ENCODE data around the gene PPP3CA.
"Not testable (repeated sequence)": the region's sequence is repeated elsewhere in the genome, so short reads cannot be mapped to it uniquely, and the experiment has no call there.

Gene PPP3CA

DNA sequence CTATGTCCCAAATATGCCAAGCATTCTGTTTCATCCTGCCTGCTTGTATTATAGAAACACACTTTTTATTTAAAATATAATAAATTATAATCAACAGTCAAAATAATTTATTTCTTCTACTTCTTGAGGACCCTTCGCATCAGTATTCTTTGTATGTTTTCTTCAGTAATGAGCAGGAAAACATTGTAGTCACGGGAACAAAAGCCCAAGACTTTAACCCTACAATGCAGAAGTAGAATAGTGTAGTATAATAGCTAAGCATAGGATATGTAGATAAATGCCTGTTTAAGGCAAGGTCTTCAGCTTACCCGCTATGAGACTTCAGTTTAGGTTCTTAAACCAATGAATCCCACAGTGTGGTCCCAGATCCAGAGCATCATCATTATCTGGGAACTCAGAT, 156.6 kb downstream of the PPP3CA start:
- no peak overlapping the region for H3K9ac ChIP-seq (ENCODE audit: low read depth, low read length)
- no peaks in the 10 kb centered on the region for H3K9me3 ChIP-seq (ENCODE audit: insufficient read depth, low read depth, low read length)
- 95% methylated on average over 3 of the region's 3 CpGs for WGBS
- H3K27me3 ChIP-seq (ENCODE audit: insufficient read depth, low read length): no peaks in the 10 kb centered on the region
- H3K4me3 ChIP-seq (ENCODE audit: low read length): no peak overlapping the region
- H3K36me3 ChIP-seq (ENCODE audit: insufficient read depth, low read length): no peaks in the 10 kb centered on the region; the same call in 1 of the 2 replicates
- peaks cover 37% of the 10 kb centered on the region for H3K4me1 ChIP-seq (ENCODE audit: insufficient read depth, low read length)
- peak overlapping the region; percentile 78; the same call in 1 of the 2 replicates for H3K27ac ChIP-seq (ENCODE audit: low read depth, low read length)

- H3K4me3 ChIP-seq (ENCODE audit: low read length): no peak overlapping the region
- H3K27me3 ChIP-seq (ENCODE audit: insufficient read depth, low read length): no peaks in the 10 kb centered on the region
- no peaks in the 10 kb centered on the region; the same call in 1 of the 2 replicates for H3K36me3 ChIP-seq (ENCODE audit: insufficient read depth, low read length)
- H3K9me3 ChIP-seq (ENCODE audit: insufficient read depth, low read depth, low read length): no peaks in the 10 kb centered on the region
- 92% methylated on average over 3 of the region's 4 CpGs for WGBS
- peaks cover 43% of the 10 kb centered on the region for H3K4me1 ChIP-seq (ENCODE audit: insufficient read depth, low read length)
- H3K27ac ChIP-seq (ENCODE audit: low read depth, low read length): no peak overlapping the region
- H3K9ac ChIP-seq (ENCODE audit: low read depth, low read length): no peak overlapping the region
Measured at GRCh38 chr4:101188906-101189305, 158.4 kb downstream of the PPP3CA start.

- Histone ChIP-seq H3K9me3 (ENCODE audit: insufficient read depth, low read depth, low read length) (peaks cover 5% of the 10 kb centered on the region; the same call in 1 of the 2 replicates), H3K27me3 (ENCODE audit: insufficient read depth, low read length) (no peaks in the 10 kb centered on the region), H3K4me1 (ENCODE audit: insufficient read depth, low read length) (peaks cover 43% of the 10 kb centered on the region), H3K4me3 (ENCODE audit: low read length) (no peak overlapping the region), H3K36me3 (ENCODE audit: insufficient read depth, low read length) (peaks cover 6% of the 10 kb centered on the region; the same call in 1 of the 2 replicates), H3K27ac (ENCODE audit: low read depth, low read length) (no peak overlapping the region), H3K9ac (ENCODE audit: low read depth, low read length) (no peak overlapping the region)
- 93% methylated on average over 2 of the region's 5 CpGs for WGBS
Measured at GRCh38 chr4:101187841-101188240, 159.5 kb downstream of the PPP3CA start.

DNA sequence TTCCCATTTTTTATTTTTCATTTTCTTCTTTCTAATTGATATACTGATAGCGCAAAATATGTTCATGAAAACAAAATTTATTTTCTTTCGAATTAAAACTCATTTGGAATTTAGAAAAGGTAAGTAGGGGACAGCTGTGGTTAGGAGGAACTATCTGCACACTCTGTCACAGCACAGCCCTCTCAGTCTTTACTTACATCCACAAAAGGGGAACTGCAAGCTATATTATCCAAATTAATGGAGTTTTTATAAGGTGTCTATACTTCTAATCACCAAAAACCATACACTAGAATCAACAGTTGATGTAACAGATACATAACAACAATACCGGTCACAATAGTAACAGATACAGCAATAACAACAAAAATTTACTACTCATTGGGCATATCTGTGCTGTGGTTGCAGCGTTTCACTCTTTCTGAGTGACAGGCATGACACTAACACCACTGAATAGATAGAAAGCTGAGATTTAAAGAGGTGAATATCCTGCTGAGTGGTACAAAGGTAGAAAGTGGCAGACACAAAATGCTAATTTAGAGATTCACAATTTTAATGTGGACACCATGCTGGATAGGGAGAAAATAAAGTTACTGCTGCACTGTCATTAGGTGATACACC, 160.7 kb downstream of the PPP3CA start:
- WGBS: 91% methylated on average over 2 of the region's 4 CpGs
- H3K9ac ChIP-seq (ENCODE audit: low read depth, low read length): no peak overlapping the region
- H3K27me3 ChIP-seq (ENCODE audit: insufficient read depth, low read length): no peaks in the 10 kb centered on the region
- peaks cover 10% of the 10 kb centered on the region; the same call in 1 of the 2 replicates for H3K9me3 ChIP-seq (ENCODE audit: insufficient read depth, low read depth, low read length)
- peaks cover 34% of the 10 kb centered on the region for H3K4me1 ChIP-seq (ENCODE audit: insufficient read depth, low read length)
- H3K36me3 ChIP-seq (ENCODE audit: insufficient read depth, low read length): peaks cover 7% of the 10 kb centered on the region; the same call in 1 of the 2 replicates
- H3K27ac ChIP-seq (ENCODE audit: low read depth, low read length): no peak overlapping the region
- no peak overlapping the region for H3K4me3 ChIP-seq (ENCODE audit: low read length)

GRCh38 chr4:101184668-101185067, 162.7 kb downstream of the PPP3CA start:
- Histone ChIP-seq H3K36me3 (ENCODE audit: insufficient read depth, low read length) (peaks cover 7% of the 10 kb centered on the region; the same call in 1 of the 2 replicates), H3K9ac (ENCODE audit: low read depth, low read length) (no peak overlapping the region), H3K9me3 (ENCODE audit: insufficient read depth, low read depth, low read length) (peaks cover 10% of the 10 kb centered on the region; the same call in 1 of the 2 replicates), H3K4me1 (ENCODE audit: insufficient read depth, low read length) (peaks cover 18% of the 10 kb centered on the region), H3K4me3 (ENCODE audit: low read length) (no peak overlapping the region), H3K27ac (ENCODE audit: low read depth, low read length) (no peak overlapping the region), H3K27me3 (ENCODE audit: insufficient read depth, low read length) (no peaks in the 10 kb centered on the region)
- 94% methylated on average over 2 of the region's 2 CpGs for WGBS

DNA sequence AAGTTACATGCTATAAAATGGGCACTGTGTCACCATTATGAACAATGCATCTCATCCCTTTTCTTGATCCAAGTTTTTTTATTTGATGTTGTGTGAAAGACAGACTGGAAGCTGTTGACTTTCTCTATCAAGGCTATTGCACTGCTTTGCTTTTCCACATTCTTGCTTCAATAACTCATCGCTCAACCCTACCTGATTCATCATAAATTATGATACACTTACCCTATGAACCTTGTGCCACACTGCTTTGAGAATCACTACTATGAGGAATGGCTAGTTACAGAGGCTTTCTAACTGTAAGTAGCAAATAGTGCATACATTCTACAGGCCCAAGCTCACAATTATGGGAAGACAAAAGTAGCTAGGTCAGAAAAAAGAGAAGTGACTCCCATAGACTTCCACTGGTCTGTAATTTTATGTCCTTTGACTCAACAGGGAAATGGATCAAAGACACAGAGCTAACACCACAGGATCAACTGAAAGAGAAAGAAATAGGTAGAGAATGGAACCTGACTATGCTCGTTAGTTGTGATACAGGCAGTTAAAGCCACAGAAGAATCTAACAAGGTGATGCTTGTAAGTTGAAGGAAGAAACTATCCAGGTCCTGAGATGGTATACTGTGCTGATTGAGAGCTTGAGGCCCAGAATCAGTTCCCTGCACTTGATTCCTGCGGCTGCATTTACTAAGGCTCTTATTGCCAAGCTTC, 163.5 kb downstream of the PPP3CA start:
- H3K4me1 ChIP-seq (ENCODE audit: insufficient read depth, low read length): peaks cover 18% of the 10 kb centered on the region
- no peaks in the 10 kb centered on the region for H3K27me3 ChIP-seq (ENCODE audit: insufficient read depth, low read length)
- H3K9ac ChIP-seq (ENCODE audit: low read depth, low read length): no peak overlapping the region
- peaks cover 10% of the 10 kb centered on the region; the same call in 1 of the 2 replicates for H3K9me3 ChIP-seq (ENCODE audit: insufficient read depth, low read depth, low read length)
- 93% methylated on average over 3 of the region's 3 CpGs for WGBS
- peaks cover 7% of the 10 kb centered on the region; the same call in 1 of the 2 replicates for H3K36me3 ChIP-seq (ENCODE audit: insufficient read depth, low read length)
- H3K4me3 ChIP-seq (ENCODE audit: low read length): no peak overlapping the region
- H3K27ac ChIP-seq (ENCODE audit: low read depth, low read length): no peak overlapping the region

DNA sequence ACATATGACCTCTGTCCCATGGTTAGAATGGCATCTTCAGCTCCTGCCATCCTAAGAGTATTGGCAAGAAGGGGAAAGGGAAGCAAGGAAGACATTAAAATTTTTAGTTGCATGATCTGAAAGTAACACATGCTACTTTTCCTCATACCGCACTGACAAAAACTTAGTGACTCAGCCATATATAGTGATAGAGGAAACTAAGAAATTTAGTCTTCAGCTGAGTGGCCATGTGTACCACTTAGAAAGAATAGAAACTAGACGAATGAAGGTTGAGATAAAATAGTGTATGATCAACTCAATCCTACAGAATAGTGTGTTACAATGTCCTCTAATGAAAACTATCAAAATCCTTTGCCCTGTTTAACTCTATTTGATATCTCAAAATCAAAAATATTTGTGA, 164.1 kb downstream of the PPP3CA start:
- peaks cover 10% of the 10 kb centered on the region; the same call in 1 of the 2 replicates for H3K9me3 ChIP-seq (ENCODE audit: insufficient read depth, low read depth, low read length)
- H3K4me3 ChIP-seq (ENCODE audit: low read length): no peak overlapping the region
- peaks cover 7% of the 10 kb centered on the region; the same call in 1 of the 2 replicates for H3K36me3 ChIP-seq (ENCODE audit: insufficient read depth, low read length)
- no peak overlapping the region for H3K9ac ChIP-seq (ENCODE audit: low read depth, low read length)
- H3K4me1 ChIP-seq (ENCODE audit: insufficient read depth, low read length): peaks cover 18% of the 10 kb centered on the region
- no CpG with 5 or more reads among the region's 2 CpGs for WGBS
- H3K27me3 ChIP-seq (ENCODE audit: insufficient read depth, low read length): no peaks in the 10 kb centered on the region
- H3K27ac ChIP-seq (ENCODE audit: low read depth, low read length): no peak overlapping the region

DNA sequence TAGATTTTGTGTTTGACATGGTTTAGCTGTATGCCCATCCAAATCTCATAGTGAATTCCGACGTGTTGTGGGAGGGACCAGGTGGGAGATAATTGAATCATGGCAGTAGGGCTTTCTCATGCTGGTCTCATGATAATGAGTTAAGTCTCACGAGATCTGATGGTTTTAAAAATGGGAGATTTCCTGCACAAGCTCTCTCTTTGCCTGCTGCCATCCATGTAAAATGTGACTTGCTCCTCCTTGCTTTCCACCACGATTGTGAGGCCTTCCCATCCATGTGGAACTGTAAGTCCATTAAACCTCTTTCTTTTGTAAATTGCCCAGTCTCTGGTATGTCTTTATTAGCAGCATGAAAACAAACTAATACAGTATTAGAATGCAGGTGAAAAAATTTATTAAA, 164.6 kb downstream of the PPP3CA start:
- H3K9ac ChIP-seq (ENCODE audit: low read depth, low read length); H3K27me3 ChIP-seq (ENCODE audit: insufficient read depth, low read length); H3K36me3 ChIP-seq (ENCODE audit: insufficient read depth, low read length); H3K4me3 ChIP-seq (ENCODE audit: low read length); H3K27ac ChIP-seq (ENCODE audit: low read depth, low read length): not testable (repeated sequence)
- WGBS: 94% methylated on average over 4 of the region's 4 CpGs
- Histone ChIP-seq H3K9me3 (ENCODE audit: insufficient read depth, low read depth, low read length) (peaks cover 10% of the 10 kb centered on the region; the same call in 1 of the 2 replicates), H3K4me1 (ENCODE audit: insufficient read depth, low read length) (peaks cover 16% of the 10 kb centered on the region)

DNA sequence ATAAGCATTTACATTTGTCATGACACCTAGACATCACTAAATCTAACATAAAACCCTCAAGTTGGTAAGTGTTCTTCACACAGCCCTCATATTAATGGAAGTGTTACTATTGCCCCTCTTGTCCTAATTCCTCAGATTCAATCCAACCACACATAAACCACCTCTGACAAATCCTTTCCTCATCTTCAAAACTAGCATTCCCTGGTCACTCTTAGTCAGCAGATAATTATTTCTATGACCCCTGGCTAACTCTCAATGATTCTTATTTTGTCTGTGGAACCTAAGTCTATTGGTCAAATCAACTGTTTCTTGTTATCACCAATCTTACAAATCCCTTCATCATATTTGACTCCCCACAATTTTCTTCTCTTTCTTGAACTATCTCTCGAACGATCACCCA, 168.6 kb downstream of the PPP3CA start:
- peaks cover 25% of the 10 kb centered on the region for H3K4me1 ChIP-seq (ENCODE audit: insufficient read depth, low read length)
- no peak overlapping the region for H3K9ac ChIP-seq (ENCODE audit: low read depth, low read length)
- 97% methylated on average over 2 of the region's 2 CpGs for WGBS

GRCh38 chr4:101177154-101177553, 170.2 kb downstream of the PPP3CA start:
- Histone ChIP-seq H3K9ac (ENCODE audit: low read depth, low read length) (no peak overlapping the region), H3K36me3 (ENCODE audit: insufficient read depth, low read length) (no peaks in the 10 kb centered on the region), H3K27me3 (ENCODE audit: insufficient read depth, low read length) (no peaks in the 10 kb centered on the region), H3K27ac (ENCODE audit: low read depth, low read length) (no peak overlapping the region), H3K4me3 (ENCODE audit: low read length) (no peak overlapping the region), H3K9me3 (ENCODE audit: insufficient read depth, low read depth, low read length) (no peaks in the 10 kb centered on the region; the same call in 1 of the 2 replicates), H3K4me1 (ENCODE audit: insufficient read depth, low read length) (peaks cover 29% of the 10 kb centered on the region)
- WGBS: 97% methylated on average over 1 of the region's 1 CpG

More for the DNA sequence above, 168.6 kb downstream of the PPP3CA start:
- Histone ChIP-seq H3K9me3 (ENCODE audit: insufficient read depth, low read depth, low read length) (peaks cover 10% of the 10 kb centered on the region; the same call in 1 of the 2 replicates), H3K36me3 (ENCODE audit: insufficient read depth, low read length) (peaks cover 7% of the 10 kb centered on the region; the same call in 1 of the 2 replicates), H3K4me3 (ENCODE audit: low read length) (no peak overlapping the region), H3K27ac (ENCODE audit: low read depth, low read length) (no peak overlapping the region), H3K27me3 (ENCODE audit: insufficient read depth, low read length) (no peaks in the 10 kb centered on the region)

GRCh38 chr4:101175896-101176676, 171.2 kb downstream of the PPP3CA start:
- Histone ChIP-seq H3K4me1 (ENCODE audit: insufficient read depth, low read length) (peaks cover 34% of the 10 kb centered on the region), H3K27me3 (ENCODE audit: insufficient read depth, low read length) (no peaks in the 10 kb centered on the region), H3K27ac (ENCODE audit: low read depth, low read length) (no peak overlapping the region), H3K9ac (ENCODE audit: low read depth, low read length) (no peak overlapping the region), H3K9me3 (ENCODE audit: insufficient read depth, low read depth, low read length) (no peaks in the 10 kb centered on the region), H3K36me3 (ENCODE audit: insufficient read depth, low read length) (no peaks in the 10 kb centered on the region), H3K4me3 (ENCODE audit: low read length) (no peak overlapping the region)
- WGBS: 76% methylated on average over 6 of the region's 6 CpGs

Measured in HUES64 (cell line).